Bronchial epithelial cell (primary cell): ENCODE measurements around the gene ACP3. TPM values are rescaled to one million over a fixed set of nuclear protein-coding genes. Genes with fewer than 3 reads are reported as not detected.

Experiments
- DNase-seq: peaks from one replicate; pipeline ENCODE4 v3.0.0-alpha.2; 2010; ENCODE audit warnings: low read depth
- FAIRE-seq: peaks from 2 replicates; lab custom pipeline; 2011; peaks lifted over from hg19 to GRCh38; lab: Jason Lieb, UNC
- H3K27me3 ChIP-seq: 2 replicates; pipeline ENCODE4 v1.5.1; 2011; ENCODE audit warnings: low read length; ENCODE audit not compliant: control insufficient read depth, insufficient read depth
- H3K36me3 ChIP-seq: 2 replicates; pipeline ENCODE4 v1.5.1; 2011; ENCODE audit warnings: low read length; ENCODE audit not compliant: control insufficient read depth, insufficient read depth
- H3K4me3 ChIP-seq: 2 replicates; pipeline ENCODE4 v1.5.1; 2011; ENCODE audit warnings: mild to moderate bottlenecking, low read depth, low read length, control low read depth
- total RNA-seq: library from RNA; depleted of rRNA; stranded (reverse); fragments of >200 nt; gene quantifications from 2 replicates; pipeline ENCODE4 v1.2.1, GENCODE V29; 2014
- TF ChIP-seq, protein P1 (sequence below): IDR thresholded peaks from 2 replicates; pipeline ENCODE4 v1.5.1; 2011; ENCODE audit warnings: mild to moderate bottlenecking, moderate library complexity, low read length, control low read depth, inconsistent platforms; ENCODE audit not compliant: insufficient read depth, severe bottlenecking

Gene ACP3
- total RNA-seq, 1 donor from 2014 or later: 1.6 TPM

DNA sequence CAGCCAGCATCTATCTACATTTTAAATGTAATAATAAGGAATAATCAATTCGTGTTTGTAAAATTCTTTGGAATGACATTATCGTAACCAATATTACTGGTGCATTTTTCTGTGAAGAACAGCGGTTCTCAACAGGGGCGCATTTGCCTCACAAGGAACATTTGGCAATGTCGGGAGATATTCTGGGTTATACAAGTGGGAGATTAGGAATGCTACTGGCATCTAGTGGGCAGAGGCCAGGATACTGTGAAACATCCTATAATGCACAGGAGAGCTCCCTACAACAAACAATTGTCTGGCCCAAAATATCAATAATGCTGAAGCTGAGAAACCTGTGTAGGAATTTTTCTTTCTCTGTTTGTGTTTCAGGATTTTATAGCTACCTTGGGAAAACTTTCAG lies 25.0 kb downstream of the ACP3 start:
- TF ChIP-seq, protein P1, sequence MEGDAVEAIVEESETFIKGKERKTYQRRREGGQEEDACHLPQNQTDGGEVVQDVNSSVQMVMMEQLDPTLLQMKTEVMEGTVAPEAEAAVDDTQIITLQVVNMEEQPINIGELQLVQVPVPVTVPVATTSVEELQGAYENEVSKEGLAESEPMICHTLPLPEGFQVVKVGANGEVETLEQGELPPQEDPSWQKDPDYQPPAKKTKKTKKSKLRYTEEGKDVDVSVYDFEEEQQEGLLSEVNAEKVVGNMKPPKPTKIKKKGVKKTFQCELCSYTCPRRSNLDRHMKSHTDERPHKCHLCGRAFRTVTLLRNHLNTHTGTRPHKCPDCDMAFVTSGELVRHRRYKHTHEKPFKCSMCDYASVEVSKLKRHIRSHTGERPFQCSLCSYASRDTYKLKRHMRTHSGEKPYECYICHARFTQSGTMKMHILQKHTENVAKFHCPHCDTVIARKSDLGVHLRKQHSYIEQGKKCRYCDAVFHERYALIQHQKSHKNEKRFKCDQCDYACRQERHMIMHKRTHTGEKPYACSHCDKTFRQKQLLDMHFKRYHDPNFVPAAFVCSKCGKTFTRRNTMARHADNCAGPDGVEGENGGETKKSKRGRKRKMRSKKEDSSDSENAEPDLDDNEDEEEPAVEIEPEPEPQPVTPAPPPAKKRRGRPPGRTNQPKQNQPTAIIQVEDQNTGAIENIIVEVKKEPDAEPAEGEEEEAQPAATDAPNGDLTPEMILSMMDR: peak; percentile 46
- FAIRE-seq (no peak), DNase-seq (peak; percentile 52)
- Histone ChIP-seq H3K27me3 (no peaks in the 10 kb centered on the region), H3K4me3 (no peak overlapping the region), H3K36me3 (no peaks in the 10 kb centered on the region)

DNA sequence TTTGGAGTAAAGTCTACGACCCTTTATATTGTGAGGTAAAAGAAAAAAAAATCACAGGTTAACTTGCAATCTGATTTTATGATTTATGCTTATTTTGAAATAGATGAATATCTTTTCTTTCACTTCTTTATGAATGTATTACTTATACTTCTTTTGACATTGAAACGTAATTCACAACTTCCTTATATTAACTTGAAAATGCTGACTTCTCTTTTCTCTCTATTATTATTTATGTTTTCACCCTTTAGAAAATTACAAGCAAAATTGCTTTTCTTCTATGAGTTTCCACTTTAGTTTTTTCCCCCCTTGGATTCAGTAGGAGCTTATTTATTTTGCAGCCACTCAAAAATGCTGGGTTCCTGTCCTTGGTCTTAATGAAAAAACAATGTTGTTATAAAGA lies 25.4 kb downstream of the ACP3 start:
- TF ChIP-seq, protein P1: no peak
- no peak for DNase-seq
- FAIRE-seq: no peak

DNA sequence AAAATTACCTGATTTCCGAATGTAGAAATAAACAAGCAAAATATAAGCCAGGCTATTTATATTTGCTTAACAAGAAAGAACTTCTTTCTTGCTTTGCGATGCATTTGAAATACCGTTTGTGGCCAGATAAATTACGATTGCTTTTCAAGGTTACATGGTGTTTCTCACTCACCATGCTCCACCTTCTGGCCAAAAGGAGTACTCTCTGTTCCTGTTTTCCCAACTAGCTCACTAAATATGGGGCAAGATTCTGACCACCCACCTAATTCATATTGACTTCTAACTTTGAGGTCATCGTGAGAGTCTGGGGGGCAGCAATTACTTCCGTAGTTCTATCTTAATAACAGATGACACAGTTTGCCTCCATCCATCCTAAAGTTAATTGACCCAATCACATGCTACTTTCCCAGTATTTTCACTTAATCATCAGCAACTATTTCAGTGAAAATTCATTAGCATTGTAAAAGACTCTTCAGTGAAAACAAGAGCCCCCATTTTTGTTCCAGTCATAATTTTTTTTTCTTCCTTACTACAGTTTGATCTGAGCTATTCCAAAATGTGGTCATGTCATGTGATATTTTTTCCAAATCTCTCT lies 25.9 kb downstream of the ACP3 start:
- H3K27me3 ChIP-seq: no peaks in the 10 kb centered on the region
- DNase-seq: peak; percentile 68
- H3K36me3 ChIP-seq: no peaks in the 10 kb centered on the region
- FAIRE-seq: no peak
- TF ChIP-seq, protein P1: peak; percentile 76
- no peak overlapping the region for H3K4me3 ChIP-seq

More for the DNA sequence above, 25.4 kb downstream of the ACP3 start:
- Histone ChIP-seq H3K4me3 (no peak overlapping the region), H3K36me3 (no peaks in the 10 kb centered on the region), H3K27me3 (no peaks in the 10 kb centered on the region)

DNA sequence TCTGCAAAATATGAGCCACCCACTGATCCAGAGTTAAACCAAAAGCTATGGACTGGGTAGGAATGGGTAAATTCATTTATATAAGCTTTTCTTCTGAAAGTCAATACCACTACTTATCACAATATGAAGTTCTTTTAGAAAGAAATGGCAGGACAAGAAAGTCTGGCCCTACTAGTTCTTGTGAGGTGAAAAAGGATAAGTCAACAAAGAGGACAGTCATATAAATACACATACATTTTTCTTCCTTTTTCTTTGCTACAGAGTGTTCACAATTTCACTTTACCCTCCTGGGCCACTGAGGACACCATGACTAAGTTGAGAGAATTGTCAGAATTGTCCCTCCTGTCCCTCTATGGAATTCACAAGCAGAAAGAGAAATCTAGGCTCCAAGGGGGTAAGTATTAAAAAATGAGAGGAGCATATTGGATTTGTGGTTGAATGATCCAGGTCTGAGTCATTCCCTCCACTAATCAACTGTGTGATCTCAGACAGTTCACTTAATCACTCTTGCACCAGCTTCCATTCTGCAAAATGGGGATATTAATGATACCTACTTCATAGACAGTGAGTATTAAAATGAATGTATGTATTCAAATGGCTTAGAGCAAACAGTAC lies 27.6 kb downstream of the ACP3 start:
- Histone ChIP-seq H3K27me3 (no peaks in the 10 kb centered on the region), H3K36me3 (no peaks in the 10 kb centered on the region), H3K4me3 (no peak overlapping the region)
- TF ChIP-seq, protein P1: no peak
- DNase-seq (peak; percentile 88), FAIRE-seq (no peak)

DNA sequence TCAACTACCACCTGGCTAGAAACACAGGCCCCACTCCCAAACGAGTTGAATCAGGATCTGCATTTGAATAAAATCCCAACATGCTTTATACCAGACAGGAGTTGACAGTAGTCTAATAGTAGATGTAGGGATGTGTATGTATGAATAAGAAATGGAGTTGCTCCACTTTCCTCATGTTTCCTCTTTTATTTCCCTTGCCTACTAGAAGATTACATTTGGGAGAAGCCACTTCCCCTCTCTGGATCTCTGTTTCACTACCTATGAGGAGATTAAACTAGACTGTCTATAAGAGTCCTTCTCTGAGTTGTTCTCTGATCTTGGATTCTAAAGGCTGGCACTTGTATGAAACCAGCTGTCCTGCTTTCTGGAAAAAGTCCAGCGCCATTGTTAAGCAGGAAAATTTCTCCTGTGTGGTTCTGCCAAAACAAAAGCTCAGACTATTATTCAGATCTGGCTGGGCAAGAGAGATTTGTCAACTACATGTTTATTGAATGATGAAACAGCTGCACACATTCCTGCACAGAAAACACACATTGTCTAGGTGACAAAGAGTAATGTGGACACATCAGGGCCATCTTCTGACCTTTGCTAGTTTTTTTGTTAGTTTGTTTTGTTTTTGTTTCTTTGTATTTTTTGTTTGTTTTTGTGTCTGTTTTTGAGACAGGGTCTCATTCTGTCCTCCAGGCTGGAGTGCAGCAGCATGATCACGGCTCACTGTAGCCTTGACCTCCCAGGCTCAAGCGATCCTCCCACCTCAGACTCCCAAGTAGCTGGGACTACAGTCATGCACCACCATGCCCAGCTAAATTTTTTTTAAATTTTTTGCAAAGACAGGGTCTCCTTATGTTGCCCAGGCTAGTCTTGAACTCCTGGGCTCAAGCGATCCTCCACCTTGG lies 29.9 kb downstream of the ACP3 start:
- TF ChIP-seq, protein P1: no peak
- H3K27me3 ChIP-seq: no peaks in the 10 kb centered on the region
- FAIRE-seq: peak; percentile 81
- no peak overlapping the region for H3K4me3 ChIP-seq
- peak; percentile 90 for DNase-seq
- H3K36me3 ChIP-seq: no peaks in the 10 kb centered on the region
